Nucleus accumbens (tissue), 56 donors: Measurements from ENCODE around the gene RIMKLB.
"Not testable (repeated sequence)": the region's sequence is repeated elsewhere in the genome, so short reads cannot be mapped to it uniquely, and the experiment has no call there.

Source experiments
- DNase-seq, 56 donors: peaks; one replicate each; lab custom pipeline; 2025; lab: John Stamatoyannopoulos, UW

Gene RIMKLB

GRCh38 chr12:8762701-8763100 is 64.9 kb downstream of the RIMKLB start:
- DNase-seq, result not testable (repeated sequence)

- DNase-seq, result not testable (repeated sequence)
Observed at GRCh38 chr12:8766121-8766520, 68.3 kb downstream of the RIMKLB start.

GRCh38 chr12:8770499-8770898 is 72.7 kb downstream of the RIMKLB start:
- DNase-seq, result no peak

GRCh38 chr12:8771072-8771471 is 73.3 kb downstream of the RIMKLB start:
- no peak for DNase-seq

GRCh38 chr12:8773461-8773860 is 75.7 kb downstream of the RIMKLB start:
- DNase-seq, result peak in 1 of 56 donors; percentile 10

GRCh38 chr12:8779281-8779680 is 81.5 kb downstream of the RIMKLB start:
- no peak for DNase-seq

GRCh38 chr12:8779862-8780261 is 82.1 kb downstream of the RIMKLB start:
- no peak for DNase-seq

- peak in 1 of 56 donors; percentile 1 for DNase-seq
Observed at GRCh38 chr12:8780389-8780788, 82.6 kb downstream of the RIMKLB start.

- no peak for DNase-seq
Observed at GRCh38 chr12:8781381-8782127, 83.8 kb downstream of the RIMKLB start.

- DNase-seq, result no peak
Observed at GRCh38 chr12:8784290-8784888, 86.6 kb downstream of the RIMKLB start.

- DNase-seq, result no peak
Observed at GRCh38 chr12:8785499-8785898, 87.7 kb downstream of the RIMKLB start.

- not testable (repeated sequence) for DNase-seq
Observed at GRCh38 chr12:8787206-8787605, 89.4 kb downstream of the RIMKLB start.

- DNase-seq, result not testable (repeated sequence)
Observed at GRCh38 chr12:8788706-8789105, 90.9 kb downstream of the RIMKLB start.

GRCh38 chr12:8789341-8790013 is 91.7 kb downstream of the RIMKLB start:
- not testable (repeated sequence) for DNase-seq

GRCh38 chr12:8793226-8793625 is 95.4 kb downstream of the RIMKLB start:
- DNase-seq, result not testable (repeated sequence)

- not testable (repeated sequence) for DNase-seq
Observed at GRCh38 chr12:8794611-8795010, 96.8 kb downstream of the RIMKLB start.

- DNase-seq, result no peak
Observed at GRCh38 chr12:8796831-8797626, 99.2 kb downstream of the RIMKLB start.

GRCh38 chr12:8801213-8801612 is 103.4 kb downstream of the RIMKLB start:
- not testable (repeated sequence) for DNase-seq

GRCh38 chr12:8804833-8805232 is 107.0 kb downstream of the RIMKLB start:
- DNase-seq, result not testable (repeated sequence)

- DNase-seq, result not testable (repeated sequence)
Observed at GRCh38 chr12:8805487-8805886, 107.7 kb downstream of the RIMKLB start.

GRCh38 chr12:8807084-8807483 is 109.3 kb downstream of the RIMKLB start:
- DNase-seq, result not testable (repeated sequence)
